HG03139 (cell line): ENCODE measurements around the gene SUPT20HL1.
"Not testable (repeated sequence)": the region's sequence is repeated elsewhere in the genome, so short reads cannot be mapped to it uniquely, and the experiment has no call there.

ENCODE experiments used
- ATAC-seq: cut with Tn5 transposase; IDR thresholded peaks from one replicate; pipeline ENCODE4 v1.9.1; 2021; ENCODE audit not compliant: unreplicated experiment

SUPT20HL1 gene

DNA sequence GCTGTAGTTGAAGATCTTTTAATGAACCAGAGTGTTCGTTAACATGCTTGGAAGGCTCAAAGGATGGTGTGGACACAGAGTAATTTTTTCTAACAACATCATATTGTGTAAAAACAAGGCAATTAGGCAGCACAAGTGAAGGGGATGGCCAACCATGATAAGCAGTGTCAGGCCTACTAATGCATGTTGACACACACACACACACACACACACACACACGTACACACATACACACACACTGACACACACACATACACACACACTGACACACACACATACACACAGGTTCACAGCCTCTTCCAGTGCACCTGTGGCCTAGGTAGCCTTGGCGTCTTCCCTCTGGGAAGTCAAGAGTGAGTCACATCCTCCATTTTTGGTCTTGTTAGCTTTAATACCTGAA, at the start of gene SUPT20HL1:
TSS of gene SUPT20HL1 (plus strand) at position 368 of the 400 bp plus-strand sequence. CDS start 2,122 bp downstream, outside the sequence.
- no peak for ATAC-seq

DNA sequence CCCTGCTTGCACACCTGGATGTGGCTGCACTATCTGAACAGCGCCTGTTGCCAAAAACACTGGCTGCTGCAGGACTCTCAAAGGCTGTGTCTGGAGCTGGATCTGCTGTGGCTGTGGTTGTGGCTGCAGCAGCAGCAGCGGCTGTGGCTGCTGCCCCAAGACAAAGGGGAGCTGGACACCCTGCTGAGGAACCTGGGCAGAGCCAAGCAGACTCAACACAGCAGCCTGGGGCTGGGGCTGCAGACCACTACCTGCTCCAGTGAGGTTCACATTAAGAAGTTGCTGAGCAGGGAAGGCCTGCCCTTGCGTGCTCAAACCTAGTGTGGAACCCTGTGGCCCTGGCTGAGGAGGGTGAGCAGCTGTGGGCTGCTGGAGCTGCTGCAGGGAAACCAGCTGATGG, 49.5 kb upstream of the SUPT20HL1 start:
- not testable (repeated sequence) for ATAC-seq

DNA sequence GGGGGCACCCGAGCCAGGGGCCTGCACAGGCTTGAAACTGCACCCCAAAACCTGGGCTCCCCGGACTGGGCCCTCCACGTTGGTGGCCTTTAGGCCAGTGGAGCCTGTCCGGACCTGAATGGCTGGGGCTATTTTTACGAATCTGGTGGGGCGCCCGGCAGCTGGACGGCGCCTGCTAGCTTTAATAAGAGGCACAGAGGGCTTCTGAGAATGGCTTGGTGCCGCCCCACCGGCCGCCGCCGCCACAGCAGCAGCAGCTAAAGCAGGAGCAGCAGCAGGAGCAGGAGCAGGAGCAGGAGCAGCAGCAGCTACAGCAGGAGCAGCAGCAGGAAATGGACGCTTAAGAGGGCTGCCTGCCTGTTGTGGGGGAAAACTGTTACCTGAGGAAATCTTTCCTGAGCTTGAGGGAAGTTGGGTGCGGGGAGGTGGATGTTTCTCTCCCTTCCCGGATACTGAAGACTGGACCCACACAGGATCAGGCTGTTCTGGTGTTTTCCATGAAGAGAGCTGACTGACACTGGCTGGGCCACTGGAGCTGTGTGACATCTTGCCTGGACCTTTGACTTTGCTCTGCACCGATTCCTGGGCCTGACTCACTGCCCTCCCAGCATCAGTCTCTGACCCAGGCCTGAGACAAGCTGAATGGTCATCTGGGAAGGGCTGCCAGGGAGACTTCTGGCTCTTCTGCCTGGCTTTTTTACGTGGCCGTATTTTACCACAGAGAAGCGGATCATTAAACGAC, 48.8 kb upstream of the SUPT20HL1 start:
- not testable (repeated sequence) for ATAC-seq

DNA sequence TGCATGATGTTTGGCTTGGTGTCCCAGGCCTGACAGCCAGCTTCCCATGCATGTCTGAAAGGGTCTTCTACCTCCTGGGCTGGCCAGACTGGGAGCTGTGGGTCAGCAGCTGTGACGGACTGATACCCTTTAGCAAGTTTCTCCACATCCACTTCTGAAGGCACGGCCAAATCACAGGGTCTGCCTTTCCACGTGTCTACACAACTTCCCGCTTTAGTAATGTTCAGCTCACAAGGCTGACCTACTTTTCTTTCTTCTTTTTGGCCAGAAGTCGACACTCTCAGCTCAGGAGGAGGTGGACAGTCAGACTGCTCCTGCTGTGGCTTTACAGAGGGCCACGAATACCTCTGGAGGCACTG, 48.2 kb upstream of the SUPT20HL1 start:
- ATAC-seq, result not testable (repeated sequence)

DNA sequence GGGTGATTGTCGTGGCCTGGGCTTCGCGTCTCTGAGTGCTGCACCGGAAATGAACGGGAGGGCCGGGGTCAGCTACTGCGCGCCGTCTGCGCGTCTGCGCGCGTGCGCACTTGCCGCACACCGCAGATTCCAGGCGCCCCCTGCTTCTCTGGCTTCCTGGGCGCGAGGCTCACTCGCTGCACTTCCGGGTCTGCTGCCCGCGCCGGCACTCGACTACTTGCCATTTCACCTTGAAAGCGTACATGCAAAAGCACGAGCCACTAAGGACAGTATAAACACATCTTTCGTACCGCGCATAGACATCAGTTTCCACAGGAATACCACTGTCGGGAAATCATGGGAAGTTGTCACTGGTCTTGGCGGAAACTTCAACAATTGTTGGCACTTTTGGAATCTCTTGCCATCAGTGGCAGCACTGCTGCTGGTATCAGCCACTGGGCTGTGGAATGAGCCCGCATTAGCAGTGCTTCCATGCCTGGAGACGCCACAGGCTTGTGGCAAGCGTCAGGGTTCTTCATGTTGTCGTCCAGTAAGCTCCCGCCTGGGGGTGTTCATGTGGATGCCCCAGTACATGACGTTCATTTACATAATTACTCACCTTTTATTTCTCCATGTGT, 46.3 kb upstream of the SUPT20HL1 start, which contains the start of gene SUPT20HL2:
TSS of gene SUPT20HL2 (minus strand) at position 51 of the 617 bp plus-strand sequence. CDS start 754 bp downstream, outside the sequence.
- ATAC-seq, result no peak

DNA sequence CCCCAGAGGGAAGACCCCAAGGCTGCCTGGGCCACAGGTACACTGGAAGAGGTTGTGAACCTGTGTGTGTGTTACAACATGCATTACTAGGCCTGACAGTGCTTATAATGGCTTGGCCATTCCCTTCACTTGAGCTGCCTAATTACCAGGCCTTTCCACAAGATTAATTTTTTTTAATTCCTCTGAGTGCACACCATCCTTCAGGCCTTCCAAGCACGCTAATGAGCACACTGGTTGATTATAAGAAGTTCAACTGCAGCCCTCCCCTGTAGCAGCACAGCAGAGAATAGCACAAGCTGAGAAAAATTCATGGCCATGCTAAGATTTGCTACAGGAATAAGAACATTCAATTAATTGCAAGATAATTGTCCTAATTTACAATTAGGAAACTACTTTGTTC, 44.3 kb upstream of the SUPT20HL1 start:
- no peak for ATAC-seq

DNA sequence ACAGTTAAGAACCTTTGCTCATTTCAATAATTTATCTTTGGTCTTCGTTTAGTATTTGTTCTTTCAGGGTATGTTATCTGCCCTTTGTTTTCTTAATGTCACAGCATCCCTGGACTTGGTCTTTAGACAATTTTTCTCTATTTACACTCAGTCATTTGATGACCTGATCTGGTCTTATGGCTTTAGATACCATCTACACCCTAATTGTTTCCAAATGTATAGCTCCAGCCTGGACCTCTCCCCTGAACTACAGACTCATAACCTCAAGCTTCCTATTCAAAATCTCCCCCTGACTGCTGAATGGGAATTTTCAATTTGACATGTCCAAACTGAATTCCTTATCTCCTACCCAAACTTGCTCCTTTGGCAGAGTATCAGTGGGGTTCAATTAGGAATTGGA, 42.9 kb upstream of the SUPT20HL1 start:
- ATAC-seq, result no peak

DNA sequence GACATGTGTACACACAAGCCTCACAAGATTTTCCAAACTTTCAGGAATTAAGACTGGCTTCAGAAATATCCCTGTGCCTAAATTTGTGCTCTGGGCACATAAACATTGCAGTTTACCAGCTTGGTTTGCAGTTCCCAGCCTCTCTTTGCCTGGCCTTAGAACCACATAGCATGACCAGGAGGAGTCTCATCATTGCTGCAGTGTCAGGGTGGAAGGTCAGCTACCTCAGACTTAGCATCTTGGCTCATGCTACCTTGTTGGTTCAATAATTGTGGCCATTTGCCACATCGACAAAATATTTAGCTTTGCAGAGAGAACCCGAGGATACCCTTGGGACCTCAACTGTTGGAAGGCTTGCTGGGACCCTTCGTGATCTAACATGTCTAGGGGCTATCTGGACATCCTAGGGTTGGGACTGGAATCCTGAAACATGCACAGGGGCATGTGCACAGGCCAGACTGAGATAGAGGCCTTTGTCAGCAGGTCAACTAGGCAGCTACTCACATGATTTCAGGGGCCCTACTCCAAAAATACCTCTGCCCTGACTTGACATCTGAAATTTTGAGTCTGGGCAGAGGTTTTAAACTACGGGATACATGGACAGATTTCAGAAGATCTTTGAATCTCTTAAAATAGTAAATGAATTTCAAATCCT, 38.6 kb upstream of the SUPT20HL1 start:
- ATAC-seq, result no peak

DNA sequence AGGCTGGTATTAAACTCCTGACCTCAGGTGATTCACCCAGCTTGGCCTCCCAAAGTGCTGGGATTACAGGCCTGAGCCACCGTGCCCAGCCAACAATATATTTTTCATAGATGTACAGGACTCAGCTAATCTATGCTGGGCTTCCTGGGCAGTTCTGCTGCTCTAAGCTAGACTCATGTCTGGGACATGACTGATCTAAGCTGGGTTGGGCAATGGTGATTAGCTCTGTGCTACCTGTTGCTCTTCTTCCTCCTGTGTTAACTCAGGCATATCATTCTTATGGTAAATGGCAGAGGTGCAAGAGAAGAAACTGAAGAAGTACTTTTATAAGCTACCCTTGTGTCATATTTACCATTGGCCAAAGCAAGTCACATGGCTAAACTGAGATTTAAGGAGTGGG, 35.2 kb upstream of the SUPT20HL1 start:
- ATAC-seq, result no peak

DNA sequence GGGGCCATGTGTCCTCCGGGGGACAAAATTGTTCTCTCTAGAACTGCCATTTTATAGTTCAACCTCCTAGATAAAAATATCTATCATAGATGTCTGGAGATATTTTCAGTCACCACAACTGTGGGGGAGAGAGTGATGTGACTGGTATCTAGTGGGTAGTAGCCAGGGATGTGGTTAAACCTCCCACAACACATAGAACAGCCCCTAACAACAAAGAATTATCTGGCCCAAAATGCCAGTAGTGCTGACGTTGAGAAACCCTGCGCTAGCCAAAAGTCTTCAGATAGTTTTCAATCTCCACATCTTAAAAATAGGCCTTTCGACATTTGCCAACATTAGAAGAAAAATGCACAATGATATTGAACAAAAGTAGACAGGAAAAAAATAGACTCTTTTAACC, 27.6 kb upstream of the SUPT20HL1 start:
- ATAC-seq, result no peak

DNA sequence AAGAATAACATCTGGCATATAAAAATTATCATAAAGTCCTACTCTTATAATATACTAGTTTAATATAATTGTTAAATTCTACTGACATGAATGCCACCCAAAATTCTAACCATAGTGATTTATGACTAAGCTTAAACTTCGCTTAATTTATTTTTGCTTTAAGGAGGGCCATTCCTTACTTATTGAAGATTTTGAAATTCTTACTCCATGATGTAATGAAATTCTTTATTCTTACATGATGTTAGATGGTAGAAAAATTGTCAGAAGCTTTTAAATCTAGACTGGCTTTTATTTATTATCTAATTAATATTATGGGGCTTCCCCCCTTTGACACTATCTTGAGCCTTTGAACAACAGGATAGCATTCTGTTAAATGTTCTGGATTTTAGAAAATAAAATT, 27.1 kb upstream of the SUPT20HL1 start:
- no peak for ATAC-seq

DNA sequence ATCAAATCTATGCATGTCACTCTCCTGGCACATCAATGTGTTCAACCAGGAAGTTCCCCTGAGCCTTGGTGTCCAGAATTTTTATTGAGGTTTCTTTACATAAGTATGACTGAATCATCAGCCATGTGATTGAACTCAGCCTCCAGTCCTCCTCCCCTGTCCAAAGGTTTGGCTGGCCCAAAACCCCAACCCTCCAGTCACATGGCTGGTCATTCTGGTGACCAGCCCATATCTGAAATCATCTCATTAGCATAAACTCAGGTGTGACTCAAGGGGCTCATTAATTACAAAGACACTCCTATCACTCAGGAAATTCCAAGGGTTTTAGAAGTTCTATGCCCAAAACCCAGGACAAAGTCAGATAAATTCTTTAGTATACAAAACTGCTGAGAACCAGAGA, 26.0 kb upstream of the SUPT20HL1 start:
- no peak for ATAC-seq

DNA sequence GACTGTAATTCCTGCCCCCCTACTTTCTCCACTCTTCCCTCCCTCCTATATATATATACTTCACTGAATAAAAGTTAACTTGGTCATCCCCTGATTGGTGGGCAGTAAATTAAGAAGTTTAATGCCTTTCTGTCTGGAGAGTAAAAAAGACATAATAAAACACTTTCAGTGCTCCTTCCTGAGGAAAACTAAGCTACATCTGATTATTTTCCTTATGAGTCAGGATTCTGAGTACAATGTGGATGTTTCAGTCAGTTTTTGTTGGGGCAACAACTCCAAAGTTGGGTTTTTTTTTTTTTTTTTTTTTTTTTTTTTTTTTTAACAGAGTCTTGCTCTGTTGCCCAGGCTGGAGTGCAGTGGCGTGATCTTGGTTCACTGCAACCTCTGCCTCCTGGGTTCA, 24.6 kb upstream of the SUPT20HL1 start:
- no peak for ATAC-seq

DNA sequence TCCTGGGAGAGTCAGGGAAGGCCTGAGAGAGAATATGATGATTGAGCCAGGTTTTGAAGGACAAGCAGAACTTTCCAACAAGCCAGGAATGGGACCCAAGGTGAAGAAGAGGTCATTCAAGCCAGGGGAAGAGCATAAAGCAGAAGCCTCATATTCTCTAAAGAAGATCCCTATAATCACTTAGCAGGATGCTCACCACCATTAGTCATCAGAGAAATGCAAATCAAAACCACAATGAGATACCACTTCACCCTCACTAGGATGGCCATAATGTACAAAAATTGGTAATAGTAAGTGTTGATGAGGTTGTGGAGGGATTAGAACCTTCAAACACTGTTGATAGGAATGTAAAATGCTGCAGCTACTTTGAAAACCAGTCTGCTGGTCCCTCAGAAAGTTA, 20.5 kb upstream of the SUPT20HL1 start:
- ATAC-seq, result no peak

DNA sequence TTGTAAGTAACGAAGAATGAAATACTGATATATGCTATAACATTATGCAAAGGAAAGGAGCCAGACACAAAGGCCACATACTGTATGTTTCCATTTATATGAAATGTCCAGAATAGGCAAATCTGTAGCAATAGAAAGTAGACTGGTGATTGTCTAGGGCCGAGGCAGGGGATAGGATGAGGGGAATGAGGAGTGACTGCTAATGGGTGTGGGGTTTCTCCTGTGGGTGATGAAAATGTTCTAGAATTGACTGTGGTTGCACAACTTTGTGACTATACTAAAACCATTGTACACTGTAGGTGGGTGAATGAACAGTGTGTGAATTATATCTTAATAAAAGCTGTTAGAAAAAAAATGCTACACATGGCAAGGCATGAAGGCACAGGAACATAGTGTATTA, 19.9 kb upstream of the SUPT20HL1 start:
- no peak for ATAC-seq

DNA sequence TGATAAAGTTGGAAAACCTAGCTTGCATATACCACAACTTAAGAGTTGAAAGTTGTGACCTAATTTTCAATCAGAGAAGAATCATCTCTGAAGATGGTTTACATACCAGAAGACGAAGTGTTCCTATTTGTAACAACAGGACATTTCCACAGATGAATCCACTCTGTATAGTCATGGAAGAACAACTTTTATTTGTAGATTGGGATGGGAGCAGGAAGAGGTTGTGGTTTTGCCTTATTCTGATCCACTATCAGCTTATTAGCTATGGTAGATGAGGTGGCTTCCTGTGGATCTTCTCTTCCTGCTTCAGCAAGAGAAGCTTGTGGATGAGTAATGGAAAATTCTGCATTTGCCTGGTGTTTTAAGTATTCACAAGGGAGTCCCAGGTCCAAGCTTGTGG, 18.6 kb upstream of the SUPT20HL1 start:
- ATAC-seq, result no peak

DNA sequence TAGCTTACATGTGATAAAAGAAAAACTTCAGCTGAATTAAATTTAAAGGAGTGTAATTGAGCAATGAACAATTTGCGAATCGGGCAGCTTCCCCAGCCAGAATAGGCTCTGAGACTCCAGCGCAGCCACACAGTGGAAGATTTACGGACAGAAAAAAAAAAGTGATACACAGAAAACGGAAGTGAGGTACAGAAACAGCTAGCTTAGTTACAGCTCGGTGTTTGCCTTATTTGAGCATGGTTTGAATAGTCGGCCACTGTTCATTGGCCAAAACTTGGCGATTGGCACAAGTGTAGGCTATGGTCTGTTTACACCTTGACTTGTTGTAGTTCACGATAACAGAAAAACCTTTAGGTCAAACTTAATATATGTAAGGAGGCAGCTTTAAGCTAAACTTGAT, 16.7 kb upstream of the SUPT20HL1 start:
- ATAC-seq, result peak; percentile 70

DNA sequence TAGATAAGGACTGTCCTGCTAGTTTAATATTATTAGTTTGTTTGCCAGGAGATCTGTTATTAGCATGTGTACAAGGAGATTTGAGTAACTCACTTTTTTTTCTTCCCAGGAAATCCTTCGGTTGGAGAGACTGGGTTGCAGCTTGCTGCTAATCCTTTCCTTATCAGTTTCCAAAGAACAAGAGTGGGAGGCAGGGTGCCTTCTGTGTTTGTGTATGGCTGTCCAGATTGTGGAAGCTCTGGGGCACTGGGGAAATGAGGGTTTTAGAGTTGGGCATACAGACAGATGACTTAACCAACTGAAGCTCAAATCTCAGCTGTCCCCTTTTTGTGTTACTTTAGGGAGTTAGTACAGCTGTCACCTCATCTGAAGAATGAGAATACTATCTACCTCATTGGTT, 12.6 kb upstream of the SUPT20HL1 start:
- no peak for ATAC-seq

DNA sequence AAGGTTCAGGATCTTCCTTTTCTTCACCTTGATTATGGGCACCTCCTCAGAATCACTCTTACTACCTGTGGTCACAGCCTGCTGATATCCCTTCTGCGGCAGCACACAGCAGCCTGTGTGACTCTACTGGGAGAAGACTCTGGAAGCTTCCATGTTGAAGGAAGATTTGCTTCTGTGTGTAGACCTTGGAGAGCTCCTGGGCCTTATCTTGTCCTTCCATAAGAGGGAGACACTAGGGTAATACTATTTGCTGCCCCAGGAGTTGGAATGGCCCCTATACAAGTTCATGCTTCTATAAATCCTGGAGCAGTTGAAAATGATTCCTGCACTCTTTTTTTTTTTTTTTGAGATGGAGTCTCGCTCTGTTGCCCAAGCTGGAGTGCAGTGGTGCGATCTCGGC, 10.2 kb upstream of the SUPT20HL1 start:
- ATAC-seq, result no peak

DNA sequence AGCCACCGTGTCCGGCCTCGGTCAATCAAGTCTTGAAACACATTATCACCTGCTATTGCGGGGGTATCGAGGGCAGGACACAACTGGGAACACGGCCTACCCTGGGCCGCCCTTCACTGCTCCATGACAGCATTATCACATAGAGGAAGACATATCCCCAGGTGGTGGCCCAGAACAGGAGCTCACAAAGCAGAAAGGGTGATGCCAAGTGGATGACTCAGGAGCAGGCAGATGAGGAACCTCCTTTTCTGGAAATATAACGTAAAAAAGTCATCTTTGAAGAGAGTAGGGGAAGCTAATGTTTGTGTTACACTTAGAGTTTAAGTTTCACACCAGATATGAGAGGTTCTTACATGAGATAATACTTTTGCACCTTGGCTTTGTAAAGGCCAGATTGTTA, 5.3 kb upstream of the SUPT20HL1 start:
- ATAC-seq, result no peak

DNA sequence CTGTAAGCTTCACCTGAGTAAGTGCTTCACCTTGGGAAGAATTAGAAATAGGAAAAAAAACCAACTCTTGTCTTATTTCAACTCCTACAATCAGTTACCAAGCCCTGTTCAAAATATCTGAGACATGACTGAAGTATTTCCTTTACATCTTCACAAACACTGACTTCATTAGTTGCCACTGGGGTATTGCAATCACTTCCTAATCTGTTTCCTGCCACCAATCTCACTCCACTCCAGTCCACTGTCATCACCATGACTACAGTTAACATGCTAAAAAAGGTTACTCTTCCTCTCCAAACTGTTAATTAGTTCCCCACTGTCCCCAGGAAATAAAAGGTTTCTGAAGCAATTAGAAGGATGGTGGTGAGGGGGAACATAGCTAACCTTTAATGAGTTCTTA, 3.3 kb upstream of the SUPT20HL1 start:
- ATAC-seq, result no peak

DNA sequence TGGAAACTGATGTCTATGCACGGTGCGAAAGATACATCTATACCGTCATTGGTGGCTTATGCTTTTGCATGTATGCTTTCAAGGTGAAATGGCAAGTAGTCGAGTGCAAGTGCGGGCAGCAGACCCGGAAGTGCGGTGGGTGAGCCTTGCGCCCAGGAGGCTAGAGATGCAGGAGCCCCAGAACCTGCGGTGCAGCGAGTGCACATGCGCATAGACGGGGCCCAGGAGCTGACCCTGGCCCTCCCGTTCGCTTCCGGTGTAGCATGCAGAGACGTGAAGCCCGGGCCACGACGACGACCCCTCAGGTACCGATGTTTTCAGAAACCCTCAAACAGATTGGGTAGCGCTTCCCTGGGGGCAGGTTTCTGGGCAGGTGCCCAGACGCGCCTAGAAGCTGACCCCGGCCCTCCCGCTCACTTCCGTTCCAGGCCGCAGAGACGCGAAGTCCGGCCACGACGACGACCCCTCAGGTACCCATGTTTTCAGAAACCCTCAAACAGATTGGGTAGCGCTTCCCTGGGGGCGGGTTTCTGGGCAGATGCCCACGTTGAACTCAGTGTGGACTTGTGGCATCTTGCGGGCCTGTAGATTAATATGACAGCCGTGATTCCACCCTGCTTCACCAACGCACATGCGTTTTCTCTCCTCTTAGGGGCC, 1.8 kb downstream of the SUPT20HL1 start:
- not testable (repeated sequence) for ATAC-seq
